Activated T-cell treated with anti-CD3 and anti-CD28 coated beads, Interleukin-2, amount 50 U/mL, for 4 hours (primary cell): ENCODE results near the gene GTF3A. TPM values are rescaled to one million over a fixed set of nuclear protein-coding genes. Genes with fewer than 3 reads are reported as not detected.

ENCODE experiments used
- ATAC-seq, 2 donors: fragments of 200-7000 bp; cut with Tn5 transposase; one replicate each; pipeline ENCODE4 v1.10.0; 2021
- DNase-seq: peaks from one replicate; pipeline ENCODE4 v3.0.0-alpha.2; 2020
- H3K27me3 Mint-ChIP-seq: one replicate; pipeline ENCODE4 v1.8.0; 2021; ENCODE audit warnings: low read depth, mixed read lengths
- H3K36me3 Mint-ChIP-seq: one replicate; pipeline ENCODE4 v1.8.0; 2022; ENCODE audit warnings: mixed read lengths; ENCODE audit not compliant: insufficient read depth
- H3K4me1 Mint-ChIP-seq: one replicate; pipeline ENCODE4 v1.8.0; 2021; ENCODE audit warnings: low read depth, mixed read lengths
- H3K4me3 Mint-ChIP-seq: one replicate; pipeline ENCODE4 v1.8.0; 2021; ENCODE audit warnings: mild to moderate bottlenecking, moderate library complexity, mixed read lengths
- H3K9me3 Mint-ChIP-seq: one replicate; pipeline ENCODE4 v1.8.0; 2021; ENCODE audit warnings: mixed read lengths
- total RNA-seq, 3 donors: library from RNA; stranded (reverse); gene quantifications; one replicate each; pipeline ENCODE4 v1.2.1, GENCODE V29; 2021

GTF3A gene
- 100 to 1,000 TPM; 203 to 279 (median 246) TPM for total RNA-seq

GRCh38 chr13:27424246-27425157 is at the start of gene GTF3A:
Gene GTF3A (plus strand): TSS chr13:27424619.
- Mint-ChIP-seq H3K4me1 (peaks cover 37% of the 10 kb centered on the region), H3K36me3 (peaks cover 14% of the 10 kb centered on the region)

GRCh38 chr13:27374650-27375049 is 49.8 kb upstream of the GTF3A start:
- H3K4me3 Mint-ChIP-seq = no peak overlapping the region
- no peaks in the 10 kb centered on the region for H3K9me3 Mint-ChIP-seq
- no peaks in the 10 kb centered on the region for H3K4me1 Mint-ChIP-seq
- peak; percentile 84 to 91 for ATAC-seq
- H3K27me3 Mint-ChIP-seq = peaks cover 14% of the 10 kb centered on the region
- H3K36me3 Mint-ChIP-seq = no peaks in the 10 kb centered on the region
- DNase-seq = peak; percentile 41

More at GRCh38 chr13:27424246-27425157, at the start of gene GTF3A:
- Mint-ChIP-seq H3K4me3 (peak within 1 kb of the TSS; percentile 91), H3K9me3 (no peaks in the 10 kb centered on the region), H3K27me3 (no peaks in the 10 kb centered on the region)
- peak; percentile 68 to 72 for ATAC-seq
- DNase-seq = peak; percentile 86

GRCh38 chr13:27375686-27376326 is 48.6 kb upstream of the GTF3A start:
- H3K4me1 Mint-ChIP-seq = no peaks in the 10 kb centered on the region
- ATAC-seq (peak in 1 of 2 donors; percentile 49), DNase-seq (peak; percentile 50)
- H3K36me3 Mint-ChIP-seq = no peaks in the 10 kb centered on the region
- peaks cover 19% of the 10 kb centered on the region for H3K27me3 Mint-ChIP-seq
- H3K4me3 Mint-ChIP-seq = no peak overlapping the region
- no peaks in the 10 kb centered on the region for H3K9me3 Mint-ChIP-seq

- Mint-ChIP-seq H3K4me1 (no peaks in the 10 kb centered on the region), H3K36me3 (no peaks in the 10 kb centered on the region), H3K9me3 (no peaks in the 10 kb centered on the region), H3K27me3 (peaks cover 17% of the 10 kb centered on the region), H3K4me3 (no peak overlapping the region)
- ATAC-seq (no peak), DNase-seq (no peak)
Measured at GRCh38 chr13:27379126-27379525, 45.3 kb upstream of the GTF3A start.

- H3K36me3 Mint-ChIP-seq = no peaks in the 10 kb centered on the region
- DNase-seq (peak; percentile 36), ATAC-seq (peak; percentile 40 to 52)
- no peaks in the 10 kb centered on the region for H3K9me3 Mint-ChIP-seq
- peaks cover 10% of the 10 kb centered on the region for H3K27me3 Mint-ChIP-seq
- H3K4me3 Mint-ChIP-seq = no peak overlapping the region
- H3K4me1 Mint-ChIP-seq = no peaks in the 10 kb centered on the region
Measured at GRCh38 chr13:27379694-27380641, 44.5 kb upstream of the GTF3A start.

- DNase-seq (no peak), ATAC-seq (no peak)
- Mint-ChIP-seq H3K9me3 (no peaks in the 10 kb centered on the region), H3K27me3 (peaks cover 8% of the 10 kb centered on the region), H3K4me1 (no peaks in the 10 kb centered on the region), H3K4me3 (no peak overlapping the region), H3K36me3 (no peaks in the 10 kb centered on the region)
Measured at GRCh38 chr13:27381601-27382000, 42.8 kb upstream of the GTF3A start.

GRCh38 chr13:27383104-27383921 is 41.1 kb upstream of the GTF3A start:
- Mint-ChIP-seq H3K4me1 (no peaks in the 10 kb centered on the region), H3K4me3 (no peak overlapping the region), H3K36me3 (no peaks in the 10 kb centered on the region), H3K9me3 (no peaks in the 10 kb centered on the region), H3K27me3 (peaks cover 8% of the 10 kb centered on the region)
- no peak for ATAC-seq
- DNase-seq = no peak

GRCh38 chr13:27384285-27384684 is 40.1 kb upstream of the GTF3A start:
- Mint-ChIP-seq H3K27me3 (peaks cover 8% of the 10 kb centered on the region), H3K4me3 (no peak overlapping the region), H3K4me1 (no peaks in the 10 kb centered on the region), H3K36me3 (no peaks in the 10 kb centered on the region), H3K9me3 (no peaks in the 10 kb centered on the region)
- ATAC-seq (no peak), DNase-seq (no peak)

- DNase-seq (no peak), ATAC-seq (no peak)
- Mint-ChIP-seq H3K27me3 (no peaks in the 10 kb centered on the region), H3K36me3 (no peaks in the 10 kb centered on the region), H3K4me1 (no peaks in the 10 kb centered on the region), H3K4me3 (no peak overlapping the region), H3K9me3 (no peaks in the 10 kb centered on the region)
Measured at GRCh38 chr13:27388241-27388640, 36.2 kb upstream of the GTF3A start.

- H3K4me1 Mint-ChIP-seq = no peaks in the 10 kb centered on the region
- H3K4me3 Mint-ChIP-seq = no peak overlapping the region
- no peaks in the 10 kb centered on the region for H3K27me3 Mint-ChIP-seq
- H3K9me3 Mint-ChIP-seq = no peaks in the 10 kb centered on the region
- ATAC-seq = no peak
- DNase-seq = no peak
- no peaks in the 10 kb centered on the region for H3K36me3 Mint-ChIP-seq
Measured at GRCh38 chr13:27389891-27390290, 34.5 kb upstream of the GTF3A start.

GRCh38 chr13:27391471-27391870 is 32.9 kb upstream of the GTF3A start:
- DNase-seq (no peak), ATAC-seq (no peak)
- no peaks in the 10 kb centered on the region for H3K9me3 Mint-ChIP-seq
- H3K36me3 Mint-ChIP-seq = no peaks in the 10 kb centered on the region
- H3K4me3 Mint-ChIP-seq = no peak overlapping the region
- no peaks in the 10 kb centered on the region for H3K27me3 Mint-ChIP-seq
- no peaks in the 10 kb centered on the region for H3K4me1 Mint-ChIP-seq

- ATAC-seq (no peak), DNase-seq (no peak)
- peaks cover 4% of the 10 kb centered on the region for H3K27me3 Mint-ChIP-seq
- no peaks in the 10 kb centered on the region for H3K9me3 Mint-ChIP-seq
- no peaks in the 10 kb centered on the region for H3K36me3 Mint-ChIP-seq
- H3K4me3 Mint-ChIP-seq = no peak overlapping the region
- H3K4me1 Mint-ChIP-seq = no peaks in the 10 kb centered on the region
Measured at GRCh38 chr13:27393101-27393500, 31.3 kb upstream of the GTF3A start.

GRCh38 chr13:27395007-27395510 is 29.4 kb upstream of the GTF3A start:
- Mint-ChIP-seq H3K9me3 (no peaks in the 10 kb centered on the region), H3K36me3 (no peaks in the 10 kb centered on the region), H3K4me1 (no peaks in the 10 kb centered on the region), H3K4me3 (no peak overlapping the region), H3K27me3 (peaks cover 4% of the 10 kb centered on the region)
- ATAC-seq = no peak
- DNase-seq = no peak
